SK-N-SH treated with all-trans-retinoic acid at 6 μM for 48 hours (cell line): Measurements from ENCODE around the gene DPP7.

ENCODE experiments used
- PATZ1 ChIP-seq: fragments of 250-450 bp; sonication (Bioruptor Pico); IDR thresholded peaks from 2 replicates; pipeline ENCODE4 v1.8.0; 2020; ENCODE audit warnings: mild to moderate bottlenecking, moderate library complexity, borderline replicate concordance
- POU6F1 ChIP-seq: fragments of 250-450 bp; sonication (Bioruptor Pico); IDR thresholded peaks from 2 replicates; pipeline ENCODE4 v1.8.0; 2021; ENCODE audit warnings: low read depth, mild to moderate bottlenecking, moderate library complexity, borderline replicate concordance
- RARB ChIP-seq: fragments of 250-450 bp; sonication (Bioruptor Pico); IDR thresholded peaks from 2 replicates; pipeline ENCODE4 v1.8.0; 2021; ENCODE audit warnings: mild to moderate bottlenecking, moderate library complexity
- TSHZ2 ChIP-seq: fragments of 250-450 bp; sonication (Bioruptor Pico); IDR thresholded peaks from 2 replicates; pipeline ENCODE4 v1.5.0; 2020; ENCODE audit warnings: mild to moderate bottlenecking, moderate library complexity
- ZNF70 ChIP-seq: fragments of 450-650 bp; formaldehyde crosslinking; IDR thresholded peaks from 2 replicates; pipeline ENCODE4 v1.5.0; 2020; ENCODE audit warnings: mild to moderate bottlenecking, moderate library complexity

GRCh38 chr9:137158625-137159024 is 44.1 kb upstream of the DPP7 start:
- TF ChIP-seq RARB (CRISPR knock-in tag) (no peak), PATZ1 (no peak), POU6F1 (CRISPR knock-in tag) (no peak), ZNF70 (CRISPR knock-in tag) (no peak), TSHZ2 (no peak)
